Small intestine (tissue), 16 donors: ENCODE data around the gene PMPCB. TPM values are rescaled to one million over a fixed set of nuclear protein-coding genes. Genes with fewer than 3 reads are reported as not detected.
"Not testable (repeated sequence)": the region's sequence is repeated elsewhere in the genome, so short reads cannot be mapped to it uniquely, and the experiment has no call there.

Experiments
- DNase-seq, 2 donors: peaks; one replicate each; pipeline versions ENCODE4 v3.0.0 to v3.0.0-alpha.2; 2013
- FAIRE-seq: peaks from 2 replicates; lab custom pipeline; 2012; peaks lifted over from hg19 to GRCh38; lab: Jason Lieb, UNC
- H3K27ac ChIP-seq, 3 donors: one replicate each; pipeline ENCODE4 v1.5.1; 2013; ENCODE audit warnings: low read length in 2 of 3, mild to moderate bottlenecking in 2 of 3, control low read depth in 1 of 3, inconsistent platforms in 1 of 3, low read depth in 1 of 3, moderate library complexity in 1 of 3
- H3K27me3 ChIP-seq, 3 donors: one replicate each; pipeline ENCODE4 v1.6.1; 2013; ENCODE audit warnings: low read length in 3 of 3, inconsistent platforms in 1 of 3; ENCODE audit not compliant: control insufficient read depth in 3 of 3, insufficient read depth in 3 of 3
- H3K36me3 ChIP-seq, 3 donors: one replicate each; pipeline ENCODE4 v1.6.1; 2013; ENCODE audit warnings: low read length in 3 of 3, inconsistent platforms in 1 of 3, low read depth in 1 of 3, mild to moderate bottlenecking in 1 of 3, moderate library complexity in 1 of 3; ENCODE audit not compliant: control insufficient read depth in 3 of 3, insufficient read depth in 2 of 3
- H3K4me1 ChIP-seq, 3 donors: one replicate each; pipeline ENCODE4 v1.6.1; 2013; ENCODE audit warnings: low read length in 2 of 3, inconsistent platforms in 1 of 3, low read depth in 1 of 3, mild to moderate bottlenecking in 1 of 3, moderate library complexity in 1 of 3; ENCODE audit not compliant: control insufficient read depth in 3 of 3, insufficient read depth in 2 of 3
- H3K4me3 ChIP-seq, 3 donors: one replicate each; pipeline ENCODE4 v1.5.1; 2013; ENCODE audit warnings: low read length in 3 of 3, control low read depth in 1 of 3, inconsistent platforms in 1 of 3, low read depth in 1 of 3, mild to moderate bottlenecking in 1 of 3, moderate library complexity in 1 of 3
- H3K9me3 ChIP-seq, 2 donors: one replicate each; pipeline ENCODE4 v1.6.1; 2013; ENCODE audit warnings: low read depth in 1 of 2, low read length in 1 of 2; ENCODE audit not compliant: control insufficient read depth in 2 of 2, insufficient read depth in 1 of 2
- WGBS, 3 donors: extraction: QIAGEN DNeasy Blood & Tissue Kit; methylation state at CpG; one replicate each; pipeline ENCODE4 v1.1.7; 2013; 5-methylcytosine and 5-hydroxymethylcytosine counted together
- long read RNA-seq, 10 donors: transcript quantifications; one replicate each; lab custom pipeline, GENCODE V29; 2026
- polyA plus RNA-seq, 4 donors: library from polyadenylated mRNA; stranded (reverse) in 3 of 4; unstranded in 1 of 4; fragments of 200-250 nt in 3 of 4; fragments of 120-200 nt in 1 of 4; gene quantifications; one replicate each; pipeline versions ENCODE4 v1.2.1 to v1.2.3, GENCODE V29; 2013
- donor health status: healthy with polysubstance abuse.
- donor health status: control.
- donor health status: control.
- donor health status: Bipolar disorder and iron deficiency.
- donor health status: healthy.

The PMPCB gene, protein sequence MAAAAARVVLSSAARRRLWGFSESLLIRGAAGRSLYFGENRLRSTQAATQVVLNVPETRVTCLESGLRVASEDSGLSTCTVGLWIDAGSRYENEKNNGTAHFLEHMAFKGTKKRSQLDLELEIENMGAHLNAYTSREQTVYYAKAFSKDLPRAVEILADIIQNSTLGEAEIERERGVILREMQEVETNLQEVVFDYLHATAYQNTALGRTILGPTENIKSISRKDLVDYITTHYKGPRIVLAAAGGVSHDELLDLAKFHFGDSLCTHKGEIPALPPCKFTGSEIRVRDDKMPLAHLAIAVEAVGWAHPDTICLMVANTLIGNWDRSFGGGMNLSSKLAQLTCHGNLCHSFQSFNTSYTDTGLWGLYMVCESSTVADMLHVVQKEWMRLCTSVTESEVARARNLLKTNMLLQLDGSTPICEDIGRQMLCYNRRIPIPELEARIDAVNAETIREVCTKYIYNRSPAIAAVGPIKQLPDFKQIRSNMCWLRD
- 10 to 100 TPM; 53.8 to 89.2 (median 60.9) TPM for polyA plus RNA-seq
- long read RNA-seq, donor 1, transcript PMPCB-202 (12 exons, 1,714 nt) = minor isoform, 6 of 368 reads
- long read RNA-seq, donor 1, transcript PMPCB-201 (13 exons, 2,472 nt) = major isoform, 28 of 368 reads
- long read RNA-seq, donor 1, partial matches to known transcripts = 323 of 368 reads
- long read RNA-seq, donor 1, other reads (novel, unspliced or antisense) = 8 of 368 reads
- long read RNA-seq, donor 2, transcript PMPCB-201 (13 exons, 2,472 nt) = major isoform, 13 of 72 reads
- long read RNA-seq, donor 2, partial matches to known transcripts = 55 of 72 reads
- long read RNA-seq, donor 2, other reads (novel, unspliced or antisense) = 0 of 72 reads
- long read RNA-seq, donor 3, transcript PMPCB-201 (13 exons, 2,472 nt) = major isoform, 5 of 198 reads
- long read RNA-seq, donor 3, partial matches to known transcripts = 183 of 198 reads
- long read RNA-seq, donor 3, other reads (novel, unspliced or antisense) = 7 of 198 reads
- long read RNA-seq, donor 4 = 0 reads
- long read RNA-seq, donor 5, partial matches to known transcripts = 27 of 31 reads
- long read RNA-seq, donor 5, other reads (novel, unspliced or antisense) = 0 of 31 reads
- long read RNA-seq, donor 6, transcript PMPCB-201 (13 exons, 2,472 nt) = major isoform, 17 of 106 reads
- long read RNA-seq, donor 6, partial matches to known transcripts = 87 of 106 reads
- long read RNA-seq, donor 6, other reads (novel, unspliced or antisense) = 0 of 106 reads
- long read RNA-seq, donor 7, transcript PMPCB-201 (13 exons, 2,472 nt) = major isoform, 30 of 328 reads
- long read RNA-seq, donor 7, transcript PMPCB-202 (12 exons, 1,714 nt) = minor isoform, 6 of 328 reads
- long read RNA-seq, donor 7, partial matches to known transcripts = 282 of 328 reads
- long read RNA-seq, donor 7, other reads (novel, unspliced or antisense) = 7 of 328 reads
- long read RNA-seq, donor 8, partial matches to known transcripts = 0 of 2 reads
- long read RNA-seq, donor 8, other reads (novel, unspliced or antisense) = 0 of 2 reads
- long read RNA-seq, donor 9, partial matches to known transcripts = 18 of 22 reads
- long read RNA-seq, donor 9, other reads (novel, unspliced or antisense) = 0 of 22 reads
- long read RNA-seq, donor 10, transcript PMPCB-201 (13 exons, 2,472 nt) = major isoform, 16 of 119 reads
- long read RNA-seq, donor 10, partial matches to known transcripts = 95 of 119 reads
- long read RNA-seq, donor 10, other reads (novel, unspliced or antisense) = 0 of 119 reads

DNA sequence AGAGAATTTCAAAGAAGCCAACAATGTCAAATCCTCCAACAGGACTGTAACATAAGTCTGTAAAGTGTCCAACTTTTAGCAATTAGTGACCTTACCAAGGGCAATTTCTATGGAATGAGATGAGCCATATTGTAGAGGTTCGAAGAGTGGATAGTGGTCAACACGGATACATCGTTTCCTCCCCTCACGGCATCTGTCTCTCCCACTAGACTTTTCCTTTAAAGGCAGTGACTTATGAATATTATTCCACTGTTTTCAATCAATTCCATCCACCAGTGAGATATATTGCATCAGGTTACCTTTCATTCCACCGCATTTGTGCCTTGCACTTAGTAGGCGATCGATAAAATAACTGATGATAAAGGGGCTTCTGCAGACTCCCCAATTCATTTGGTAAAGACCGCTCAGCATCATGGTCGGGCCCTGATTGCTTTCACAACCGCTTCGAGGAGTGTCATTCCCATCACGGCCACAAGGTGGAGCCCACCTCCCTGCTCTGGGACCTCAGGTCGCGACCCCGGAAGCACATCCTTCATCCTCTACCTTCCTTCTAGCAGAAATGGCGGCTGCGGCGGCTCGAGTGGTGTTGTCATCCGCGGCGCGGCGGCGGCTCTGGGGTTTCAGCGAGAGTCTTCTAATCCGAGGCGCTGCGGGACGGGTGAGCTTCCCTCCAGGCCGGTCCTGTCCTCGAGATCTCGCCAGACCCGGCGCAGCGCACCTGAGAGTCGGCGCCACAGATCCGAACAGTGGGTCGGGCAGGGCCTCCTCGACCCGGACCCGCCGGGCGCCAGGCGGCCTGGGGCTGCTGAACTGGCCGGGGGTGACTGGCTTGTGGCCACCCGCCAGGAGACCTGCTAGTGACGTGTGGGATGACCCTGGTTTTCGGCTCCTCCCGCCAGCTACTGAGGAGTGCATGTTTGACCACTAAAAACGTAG is at the start of gene PMPCB:
TSS of gene PMPCB (plus strand) at position 535 of the 936 bp plus-strand sequence. CDS start at position 560, 25 bp downstream.
- Histone ChIP-seq H3K36me3 (peaks cover 0 to 12% (median 12%) of the 10 kb centered on the region in 3 donors), H3K27me3 (no peaks in the 10 kb centered on the region), H3K4me1 (peaks cover 3 to 9% (median 4%) of the 10 kb centered on the region in 3 donors), H3K9me3 (no peaks in the 10 kb centered on the region), H3K27ac (peak within 1 kb of the TSS; percentile 70 to 95 (median 77)), H3K4me3 (peak within 1 kb of the TSS; percentile 76 to 88 (median 80))
- 2 to 3% (median 2%) methylated on average over 52 of the region's 52 CpGs for WGBS, 3 donors
- FAIRE-seq (no peak), DNase-seq (peak; percentile 92 to 95)

- H3K4me3 ChIP-seq, H3K27ac ChIP-seq, FAIRE-seq, H3K27me3 ChIP-seq, H3K36me3 ChIP-seq, H3K9me3 ChIP-seq, H3K4me1 ChIP-seq: not testable (repeated sequence)
- peak in 1 of 2 donors; percentile 1 for DNase-seq
- 23 to 46% (median 30%) methylated on average over 3 of the region's 3 CpGs for WGBS, 3 donors
Observed at GRCh38 chr7:103253699-103254506, 43.3 kb upstream of the PMPCB start.

- not testable (repeated sequence) for H3K27ac ChIP-seq, H3K4me3 ChIP-seq, DNase-seq, H3K9me3 ChIP-seq, FAIRE-seq, H3K4me1 ChIP-seq, H3K36me3 ChIP-seq, H3K27me3 ChIP-seq
- WGBS, 3 donors = 84 to 88% (median 86%) methylated on average over 2 of the region's 2 CpGs
Observed at GRCh38 chr7:103264054-103264453, 33.2 kb upstream of the PMPCB start.

DNA sequence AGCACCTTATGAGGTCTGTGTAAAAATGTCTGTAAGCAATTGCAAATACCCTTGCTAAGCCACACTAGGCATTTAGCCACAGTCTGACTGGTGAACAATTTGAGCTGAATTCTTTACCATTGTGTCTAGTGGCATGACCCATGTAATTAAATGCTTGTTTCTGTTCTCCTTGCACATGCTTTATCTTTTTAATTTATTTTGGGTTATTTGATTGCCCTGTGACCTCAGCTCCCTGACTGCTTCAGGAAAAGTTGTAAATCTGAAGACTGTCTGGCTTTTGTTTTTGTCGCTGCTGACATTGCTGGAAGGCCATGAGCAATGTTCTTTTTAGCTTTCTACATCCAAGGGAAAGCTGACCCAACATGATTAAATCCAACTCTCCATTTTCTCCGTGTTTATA is 31.0 kb upstream of the PMPCB start:
- 41 to 65% (median 58%) methylated on average over 2 of the region's 2 CpGs for WGBS, 3 donors
- not testable (repeated sequence) for H3K9me3 ChIP-seq, H3K4me1 ChIP-seq, H3K27me3 ChIP-seq, H3K36me3 ChIP-seq, H3K4me3 ChIP-seq, H3K27ac ChIP-seq, FAIRE-seq, DNase-seq

- not testable (repeated sequence) for H3K27ac ChIP-seq, H3K9me3 ChIP-seq, FAIRE-seq, H3K4me1 ChIP-seq, H3K4me3 ChIP-seq, DNase-seq, H3K27me3 ChIP-seq, H3K36me3 ChIP-seq
- 85 to 96% (median 93%) methylated on average over 6 of the region's 6 CpGs for WGBS, 3 donors
Observed at GRCh38 chr7:103273374-103273773, 23.9 kb upstream of the PMPCB start.

- FAIRE-seq = not testable (repeated sequence)
- 97 to 98% (median 97%) methylated on average over 13 to 24 of the region's 24 CpGs for WGBS, 3 donors
Observed at GRCh38 chr7:103274867-103275266, 22.4 kb upstream of the PMPCB start.

More at GRCh38 chr7:103274867-103275266, 22.4 kb upstream of the PMPCB start:
- H3K27ac ChIP-seq, H3K4me3 ChIP-seq, H3K36me3 ChIP-seq, DNase-seq, H3K27me3 ChIP-seq, H3K9me3 ChIP-seq, H3K4me1 ChIP-seq: not testable (repeated sequence)
